Measurements from ENCODE around the gene RASL10A.

GRCh38 chr22:29348956-29349355 is 33.5 kb upstream of the RASL10A start:
- no peak for TF ChIP-seq CTCF (IDR thresholded peaks at IDR 0.05)
- TF ChIP-seq POLR2AphosphoS5 (IDR thresholded peaks at IDR 0.05), result no peak
- no peak for TF ChIP-seq POLR2A (IDR thresholded peaks at IDR 0.05)
